HG03095 (cell line): Measurements from ENCODE around the gene PERM1.
"Not testable (repeated sequence)": the region's sequence is repeated elsewhere in the genome, so short reads cannot be mapped to it uniquely, and the experiment has no call there.

Source experiments
- ATAC-seq: cut with Tn5 transposase; IDR thresholded peaks from one replicate; pipeline ENCODE4 v1.9.1; 2021; ENCODE audit warnings: moderate library complexity; ENCODE audit not compliant: unreplicated experiment

The PERM1 gene, protein sequence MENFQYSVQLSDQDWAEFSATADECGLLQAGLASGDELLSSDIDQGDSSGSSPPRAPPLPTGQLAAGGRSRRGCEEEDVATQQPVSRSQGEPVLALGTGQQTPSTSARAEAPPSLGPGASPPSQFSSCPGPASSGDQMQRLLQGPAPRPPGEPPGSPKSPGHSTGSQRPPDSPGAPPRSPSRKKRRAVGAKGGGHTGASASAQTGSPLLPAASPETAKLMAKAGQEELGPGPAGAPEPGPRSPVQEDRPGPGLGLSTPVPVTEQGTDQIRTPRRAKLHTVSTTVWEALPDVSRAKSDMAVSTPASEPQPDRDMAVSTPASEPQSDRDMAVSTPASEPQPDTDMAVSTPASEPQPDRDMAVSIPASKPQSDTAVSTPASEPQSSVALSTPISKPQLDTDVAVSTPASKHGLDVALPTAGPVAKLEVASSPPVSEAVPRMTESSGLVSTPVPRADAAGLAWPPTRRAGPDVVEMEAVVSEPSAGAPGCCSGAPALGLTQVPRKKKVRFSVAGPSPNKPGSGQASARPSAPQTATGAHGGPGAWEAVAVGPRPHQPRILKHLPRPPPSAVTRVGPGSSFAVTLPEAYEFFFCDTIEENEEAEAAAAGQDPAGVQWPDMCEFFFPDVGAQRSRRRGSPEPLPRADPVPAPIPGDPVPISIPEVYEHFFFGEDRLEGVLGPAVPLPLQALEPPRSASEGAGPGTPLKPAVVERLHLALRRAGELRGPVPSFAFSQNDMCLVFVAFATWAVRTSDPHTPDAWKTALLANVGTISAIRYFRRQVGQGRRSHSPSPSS

GRCh38 chr1:981955-982558 is at the start of gene PERM1:
TSS of gene PERM1 (minus strand) at chr1:982093. CDS start at chr1:981029, 1,064 bp downstream.
- ATAC-seq: no peak

GRCh38 chr1:1030867-1031658 is 49.2 kb upstream of the PERM1 start:
- not testable (repeated sequence) for ATAC-seq

GRCh38 chr1:1027791-1028190 is 45.9 kb upstream of the PERM1 start:
- ATAC-seq: no peak

DNA sequence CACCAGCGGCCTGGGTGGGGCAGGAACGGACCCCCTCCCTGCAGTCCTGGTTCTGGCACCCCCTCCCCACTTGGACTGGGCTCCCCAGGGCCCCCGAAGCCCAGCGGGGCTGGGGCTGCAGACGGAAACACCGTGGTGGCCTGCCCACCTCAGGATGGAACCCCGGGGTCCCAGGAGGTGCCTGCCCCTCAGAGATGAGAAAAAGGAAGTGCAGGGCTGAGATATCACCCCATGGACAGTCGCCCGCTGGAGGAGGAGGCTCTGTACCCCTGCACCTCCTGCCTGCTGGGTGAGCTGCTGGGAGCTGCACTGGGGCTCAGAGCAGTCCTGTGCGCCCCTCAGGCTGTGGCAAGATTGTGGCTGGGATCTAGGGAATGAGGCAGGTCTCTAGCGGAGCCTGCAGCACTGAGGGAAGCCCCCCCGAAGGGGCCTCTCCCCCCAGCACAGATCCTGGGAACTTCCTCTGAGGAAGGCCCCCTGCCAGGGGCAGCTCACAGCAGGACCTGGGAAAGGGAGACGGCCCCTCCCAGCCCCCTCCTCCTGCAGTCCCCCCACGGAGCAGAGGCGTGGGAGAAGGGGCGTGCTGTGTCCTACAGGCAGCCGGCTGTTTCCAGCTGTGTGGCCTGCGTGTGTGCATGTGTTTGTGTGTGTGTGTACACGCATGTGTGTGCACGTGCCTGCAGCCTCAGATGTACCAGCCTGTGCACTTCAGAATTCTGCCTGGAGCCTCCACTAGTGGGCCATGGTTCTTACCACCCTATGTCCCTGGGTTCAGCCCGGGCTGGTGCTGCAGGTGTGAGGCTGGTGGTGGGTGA is 44.9 kb upstream of the PERM1 start:
- no peak for ATAC-seq

- ATAC-seq: no peak
Measured at GRCh38 chr1:1025730-1026129, 43.8 kb upstream of the PERM1 start.

DNA sequence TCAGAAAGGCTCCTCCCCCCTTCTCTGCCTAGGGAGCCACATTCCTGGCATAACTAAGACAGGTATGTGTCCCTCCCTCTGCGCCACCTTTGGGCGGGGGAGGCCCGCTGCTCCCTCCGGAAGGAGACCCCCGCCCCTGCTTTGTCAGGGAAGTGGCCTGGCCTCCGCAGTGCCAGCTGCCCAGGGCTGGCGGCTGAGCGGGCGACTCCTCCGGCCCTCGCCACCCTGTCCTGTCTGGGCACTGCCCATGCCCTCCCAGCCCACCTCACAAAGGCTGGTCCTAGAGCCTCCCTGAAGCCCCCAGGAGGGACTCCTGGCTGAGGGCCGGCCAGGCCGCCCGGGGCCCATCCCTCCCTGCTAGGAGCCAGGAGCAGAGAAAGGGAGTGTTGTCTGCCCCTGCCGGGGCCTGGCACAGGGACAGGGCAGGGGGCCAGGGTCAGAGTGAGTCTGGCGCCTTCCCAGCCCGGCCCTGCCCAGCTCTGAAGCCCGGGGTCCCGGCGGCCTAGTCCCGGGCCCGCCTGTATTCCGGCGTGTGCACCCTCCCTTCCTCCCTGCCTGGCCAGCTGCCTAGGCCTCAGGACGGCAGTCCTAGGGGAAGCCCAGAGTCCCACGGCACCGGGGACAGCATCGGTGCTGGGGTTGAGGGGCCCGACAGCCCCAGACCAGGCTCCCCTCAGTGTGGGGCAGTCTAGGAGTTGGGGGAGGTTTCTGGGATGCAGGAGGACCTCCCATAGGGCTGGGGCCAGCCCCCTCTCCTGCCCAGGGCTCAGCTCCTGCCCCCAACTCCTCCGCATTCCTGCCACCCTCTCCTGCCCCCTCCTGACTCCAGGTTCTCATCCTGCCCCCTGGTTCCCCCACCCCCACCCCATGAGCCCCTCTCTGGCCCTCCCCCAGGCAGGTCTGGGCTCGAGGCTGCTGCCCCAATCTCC is 43.1 kb upstream of the PERM1 start:
- no peak for ATAC-seq

DNA sequence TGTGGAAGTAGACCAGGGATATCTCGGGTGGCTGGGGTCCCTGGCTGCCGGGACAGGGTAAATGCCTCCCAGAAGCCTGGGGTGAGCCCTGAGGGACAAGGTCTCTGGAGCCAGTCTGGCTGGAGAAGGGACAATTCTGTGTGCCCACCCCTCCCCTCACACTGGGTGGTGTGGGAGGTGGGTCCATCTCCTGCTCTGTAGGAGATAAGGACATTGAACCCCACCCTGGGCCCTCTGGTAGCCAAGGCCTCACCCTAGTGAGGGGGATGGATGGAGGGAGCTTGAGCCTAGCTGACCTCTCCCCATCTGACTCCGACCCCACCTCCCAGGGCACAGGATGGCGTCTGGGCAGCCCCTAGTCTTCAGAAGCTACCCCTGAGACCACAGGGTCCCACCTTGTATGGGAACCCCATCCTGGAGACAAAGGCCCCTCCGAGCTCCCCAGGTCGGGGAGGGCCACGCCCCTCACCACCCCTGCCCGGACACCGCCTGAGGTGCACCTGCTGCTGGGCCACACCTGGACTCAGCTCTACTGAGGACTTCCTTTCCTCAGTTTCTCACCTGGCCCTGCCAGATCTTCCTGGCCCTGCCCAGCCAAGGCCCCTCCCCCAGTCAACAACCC is 42.4 kb upstream of the PERM1 start:
- no peak for ATAC-seq

DNA sequence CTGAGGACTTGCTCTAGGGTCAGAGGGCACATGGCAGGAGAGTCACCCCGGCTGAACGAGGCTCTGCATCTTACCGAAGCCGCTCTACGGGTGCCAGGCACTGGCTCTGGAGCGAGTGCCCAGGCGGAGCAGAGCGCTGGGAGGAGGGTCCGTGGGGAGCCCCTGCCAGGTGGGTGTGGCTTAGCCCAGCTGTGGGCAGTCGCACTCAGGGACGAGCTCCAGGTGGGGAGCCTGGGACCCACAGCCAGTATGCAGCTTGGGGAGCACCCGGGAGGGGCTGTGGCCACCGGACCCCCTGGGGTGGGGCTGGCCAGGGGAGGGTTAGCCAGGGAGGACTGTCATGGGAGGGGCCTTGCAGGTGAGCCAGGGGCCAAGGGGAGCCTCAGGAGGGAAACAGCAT is 41.8 kb upstream of the PERM1 start:
- no peak for ATAC-seq

- no peak for ATAC-seq
Measured at GRCh38 chr1:1022302-1023009, 40.6 kb upstream of the PERM1 start.

GRCh38 chr1:1021920-1022259 is 40.0 kb upstream of the PERM1 start:
- no peak for ATAC-seq

DNA sequence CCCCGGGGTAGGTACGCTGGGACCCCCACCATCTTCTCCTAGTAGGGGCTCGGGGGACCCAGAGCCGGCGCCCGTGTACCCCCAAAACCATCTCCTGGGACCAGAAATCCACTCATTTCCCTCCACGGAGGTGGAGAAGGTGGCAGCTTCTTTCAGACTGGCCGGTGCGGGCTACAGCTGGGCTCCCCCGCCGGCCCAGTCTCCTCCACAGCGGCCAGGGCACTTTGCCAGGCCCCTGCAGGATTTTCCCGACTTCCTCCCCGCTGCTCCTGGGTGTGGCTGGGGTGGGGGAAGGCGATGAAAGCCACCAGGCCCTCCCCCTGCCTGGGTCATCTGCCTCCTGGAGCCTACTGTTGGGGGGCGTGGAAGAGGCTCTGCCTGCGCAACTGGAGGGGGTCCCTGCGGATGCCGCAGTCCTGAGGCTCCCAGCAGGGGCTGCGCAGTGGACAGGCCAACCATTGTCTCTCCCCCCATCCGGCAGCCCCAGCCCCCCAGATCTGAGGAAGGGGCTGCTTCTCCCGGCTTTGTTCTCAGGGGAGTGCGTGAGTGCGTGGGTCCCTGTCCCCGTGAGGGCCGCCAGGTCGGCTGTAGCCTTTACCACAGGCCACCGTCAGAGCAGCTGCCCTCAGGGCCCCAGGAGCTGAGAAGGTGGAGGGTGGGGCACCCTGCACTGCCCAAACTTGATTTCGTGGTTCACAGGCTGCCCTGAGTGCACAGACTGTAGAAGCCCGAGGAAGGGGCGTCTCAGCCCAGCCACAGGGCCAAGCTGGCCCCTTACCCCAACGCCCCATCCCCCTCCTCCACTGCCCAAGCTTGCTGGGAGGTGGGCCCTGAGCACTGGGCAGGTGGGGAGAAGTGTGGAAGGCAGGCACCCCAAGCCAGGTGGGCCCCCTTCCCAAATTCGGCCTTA is 39.4 kb upstream of the PERM1 start:
- ATAC-seq: no peak

DNA sequence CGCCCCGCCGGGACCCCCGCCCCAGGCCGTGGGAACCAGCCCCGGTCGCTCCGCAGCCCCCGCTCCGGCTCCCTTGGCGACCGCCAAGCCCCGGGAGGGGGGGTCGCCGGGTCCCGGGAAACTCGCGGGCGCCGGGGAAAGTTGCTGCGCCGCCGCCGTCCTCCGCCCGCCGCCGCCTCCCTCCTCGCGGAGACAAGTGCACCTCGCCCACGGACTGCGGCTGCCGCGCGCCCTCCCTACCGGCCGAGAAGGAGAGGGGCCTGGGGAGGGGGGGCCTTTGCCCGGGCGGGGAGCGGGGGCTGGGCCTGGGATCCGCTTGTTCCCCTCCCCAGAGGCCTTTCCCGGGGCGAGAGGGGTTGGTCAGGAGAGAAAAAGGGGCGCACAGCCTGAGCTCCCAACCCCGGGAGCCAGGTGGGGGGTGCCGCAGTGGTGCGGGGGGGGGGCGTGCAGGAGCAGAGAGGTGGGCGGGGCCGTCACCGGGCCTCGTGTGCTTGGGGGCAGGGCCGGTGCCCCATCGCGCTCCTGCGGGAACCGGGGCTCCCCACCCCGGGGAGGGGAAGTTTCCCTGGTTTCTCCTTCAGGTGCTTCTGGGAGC is 38.6 kb upstream of the PERM1 start:
- ATAC-seq: no peak

DNA sequence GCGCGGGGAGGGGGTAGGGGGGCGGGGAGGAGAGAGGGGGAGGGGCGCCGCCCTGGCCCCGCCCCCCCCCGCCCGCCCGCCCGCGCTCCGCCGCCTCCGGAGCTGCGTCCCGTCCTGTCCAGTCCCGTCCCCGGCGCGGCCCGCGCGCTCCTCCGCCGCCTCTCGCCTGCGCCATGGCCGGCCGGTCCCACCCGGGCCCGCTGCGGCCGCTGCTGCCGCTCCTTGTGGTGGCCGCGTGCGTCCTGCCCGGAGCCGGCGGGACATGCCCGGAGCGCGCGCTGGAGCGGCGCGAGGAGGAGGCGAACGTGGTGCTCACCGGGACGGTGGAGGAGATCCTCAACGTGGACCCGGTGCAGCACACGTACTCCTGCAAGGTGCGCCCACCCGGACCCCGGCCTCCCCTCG is 38.1 kb upstream of the PERM1 start, which contains the start of gene AGRN:
AGRN (plus strand) TSS at position 121 of the 405 bp plus-strand sequence; CDS start at position 174, 53 bp downstream.
- peak; percentile 23 for ATAC-seq

DNA sequence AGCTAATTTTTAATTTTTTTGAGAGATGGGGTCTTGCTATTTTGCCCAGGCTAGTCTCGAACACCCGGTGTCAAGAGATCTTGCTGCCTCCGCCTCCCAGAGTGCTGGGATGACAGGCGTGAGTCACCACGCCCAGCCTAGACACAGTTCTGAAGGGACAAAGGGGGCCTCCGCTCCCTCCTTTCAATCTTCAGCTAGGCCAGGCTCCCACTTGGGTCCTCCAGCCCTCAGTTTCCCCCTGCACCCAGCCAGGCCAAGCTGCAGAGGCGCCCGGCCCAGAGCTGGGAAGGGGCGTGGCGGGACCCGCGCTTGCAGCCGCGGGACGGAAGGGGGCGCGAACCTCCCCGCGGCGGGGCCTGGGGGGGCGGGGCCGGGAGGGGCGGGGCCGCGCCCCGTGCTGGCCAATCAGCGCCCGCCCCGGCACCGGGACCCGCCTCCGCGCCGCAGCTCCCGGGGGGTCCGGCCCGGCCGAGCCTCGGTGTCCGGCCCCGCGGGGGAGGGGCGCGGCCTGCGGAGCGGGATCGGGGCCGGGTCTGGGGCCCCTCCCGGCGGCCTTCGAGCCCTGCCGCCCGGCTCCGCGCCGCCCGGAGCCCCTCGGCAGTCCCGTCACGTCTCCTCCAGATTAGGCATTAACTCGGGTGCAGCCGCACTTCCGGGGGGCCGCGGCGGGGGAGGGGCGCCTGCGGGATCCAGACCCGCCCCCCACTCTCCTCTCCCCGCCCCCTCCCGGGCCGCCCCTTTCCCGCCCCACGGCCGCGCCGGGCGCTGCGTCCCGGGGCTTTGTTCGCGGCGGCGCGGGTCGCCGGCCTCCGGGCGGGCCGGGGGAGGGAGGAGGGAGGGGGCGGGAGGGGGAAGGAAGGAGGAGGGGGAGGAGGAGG is 37.5 kb upstream of the PERM1 start:
- peak; percentile 55 for ATAC-seq

DNA sequence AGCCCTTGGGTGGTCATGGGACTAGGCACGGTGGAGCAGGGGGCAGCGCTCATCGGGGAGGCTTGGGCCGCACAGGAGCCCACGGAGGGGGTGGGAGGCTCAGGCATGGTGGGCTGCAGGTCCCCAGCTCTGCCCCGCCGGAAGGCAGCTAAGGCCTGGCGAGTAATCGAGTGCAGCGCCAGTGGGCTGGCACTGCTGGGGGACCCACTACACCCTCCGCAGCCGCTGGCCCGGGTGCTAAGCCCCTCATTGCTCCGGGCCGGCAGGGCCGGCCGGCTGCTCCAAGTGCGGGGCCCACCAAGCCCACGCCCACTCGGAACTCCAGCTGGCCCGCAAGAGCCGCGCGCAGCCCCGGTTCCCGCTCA is 36.4 kb upstream of the PERM1 start:
- not testable (repeated sequence) for ATAC-seq
